GM23248 (cell line): ENCODE measurements around the gene ZNF467.

Experiments
- EZH2 ChIP-seq: fragments of 200-600 bp; sonication (generic); IDR thresholded peaks from 2 replicates; pipeline ENCODE4 v1.6.1; 2018; ENCODE audit warnings: antibody characterized with exemption, mild to moderate bottlenecking; ENCODE audit not compliant: insufficient read depth, poor library complexity, severe bottlenecking
- EZH2phosphoT487 ChIP-seq: fragments of 200-600 bp; sonication (generic); IDR thresholded peaks from 2 replicates; pipeline ENCODE4 v1.6.1; 2018; ENCODE audit warnings: antibody characterized with exemption, moderate library complexity, mild to moderate bottlenecking, low read depth; ENCODE audit not compliant: insufficient read depth

GRCh38 chr7:149763563-149764240, 9.7 kb downstream of the ZNF467 start:
- no peak for TF ChIP-seq EZH2
- TF ChIP-seq EZH2phosphoT487: no peak
